ENCODE data around the gene TSN.

GRCh38 chr2:121777699-121778058, 22.2 kb downstream of the TSN start:
- TF ChIP-seq CTCF (IDR thresholded peaks at IDR 0.05) (no peak), POLR2A (IDR thresholded peaks at IDR 0.05) (no peak)
